Mucosa of gallbladder (tissue), 1 donor: ENCODE results near the gene ZBTB7A. TPM values are rescaled to one million over a fixed set of nuclear protein-coding genes. Genes with fewer than 3 reads are reported as not detected.
"Not testable (repeated sequence)": the region's sequence is repeated elsewhere in the genome, so short reads cannot be mapped to it uniquely, and the experiment has no call there.

Experiments used
- DNase-seq: peaks from one replicate; pipeline ENCODE4 v3.0.0-alpha.2; 2020; ENCODE audit warnings: low spot score
- total RNA-seq: library from RNA; stranded (reverse); gene quantifications from one replicate; pipeline ENCODE4 v1.2.1, GENCODE V29; 2021
- donor health status: DM: no; HTN: no; CAD: no.

ZBTB7A gene
- total RNA-seq, 1 donor from 2014 or later = 82.6 TPM

GRCh38 chr19:4016486-4016885, 50.2 kb downstream of the ZBTB7A start:
- no peak for DNase-seq

GRCh38 chr19:4015705-4016402, 50.8 kb downstream of the ZBTB7A start:
- DNase-seq = no peak

GRCh38 chr19:4014541-4015491, 51.9 kb downstream of the ZBTB7A start:
- no peak for DNase-seq

- no peak for DNase-seq
These were observed 52.7 kb downstream of the ZBTB7A start for GRCh38 chr19:4013886-4014540.

- DNase-seq = no peak
These were observed 53.6 kb downstream of the ZBTB7A start for GRCh38 chr19:4012975-4013634.

GRCh38 chr19:4012092-4012974, 54.4 kb downstream of the ZBTB7A start:
- peak; percentile 34 for DNase-seq

GRCh38 chr19:4011430-4011829, 55.3 kb downstream of the ZBTB7A start:
- not testable (repeated sequence) for DNase-seq

- no peak for DNase-seq
These were observed 55.9 kb downstream of the ZBTB7A start for GRCh38 chr19:4010808-4011110.

- DNase-seq = no peak
These were observed 56.5 kb downstream of the ZBTB7A start for GRCh38 chr19:4009990-4010807.

- DNase-seq = no peak
These were observed 58.7 kb downstream of the ZBTB7A start for GRCh38 chr19:4007836-4008539.

GRCh38 chr19:4007021-4007835, 59.5 kb downstream of the ZBTB7A start, which contains the start of gene PIAS4:
TSS of gene PIAS4 (plus strand) at chr19:4007736. CDS start at chr19:4007761, 25 bp downstream.
- DNase-seq = peak; percentile 96

GRCh38 chr19:4005436-4005835, 61.3 kb downstream of the ZBTB7A start:
- DNase-seq = not testable (repeated sequence)

GRCh38 chr19:4000798-4001197, 65.9 kb downstream of the ZBTB7A start:
- not testable (repeated sequence) for DNase-seq

GRCh38 chr19:3998667-3999412, 67.9 kb downstream of the ZBTB7A start:
- not testable (repeated sequence) for DNase-seq

- no peak for DNase-seq
These were observed 71.1 kb downstream of the ZBTB7A start for GRCh38 chr19:3995607-3996006.
